GM23338 (cell line): ENCODE data around the gene FAM78A. TPM values are rescaled to one million over a fixed set of nuclear protein-coding genes. Genes with fewer than 3 reads are reported as not detected.
A peak's percentile ranks its signal among the peaks of the same experiment; 100 is the strongest.

Source experiments
- ATAC-seq: fragments of 200-7000 bp; cut with Tn5 transposase; 3 replicates; pipeline ENCODE4 v1.9.1; 2020
- DNase-seq: peaks from one replicate; pipeline ENCODE4 v3.0.0-alpha.2; 2015; ENCODE audit warnings: low spot score
- H2AFZ ChIP-seq: fragments of 200-600 bp; sonication (generic); 2 replicates; pipeline ENCODE4 v1.8.0; 2016; ENCODE audit warnings: antibody characterized with exemption, mild to moderate bottlenecking, moderate library complexity
- H3F3A ChIP-seq: fragments of 200-600 bp; sonication (generic); replicated peaks from 2 replicates; pipeline ENCODE4 v1.8.0; 2017; ENCODE audit warnings: antibody characterized with exemption, mixed run types, low read depth
- H3K27ac ChIP-seq: fragments of 200-600 bp; sonication (generic); 2 replicates; pipeline ENCODE4 v1.6.1; 2016; ENCODE audit warnings: low read depth
- H3K27me3 ChIP-seq: fragments of 200-600 bp; sonication (generic); 2 replicates; pipeline ENCODE4 v1.8.0; 2016; ENCODE audit warnings: mild to moderate bottlenecking, mixed run types, moderate library complexity; ENCODE audit not compliant: insufficient read depth
- H3K36me3 ChIP-seq: fragments of 200-600 bp; sonication (generic); 2 replicates; pipeline ENCODE4 v1.8.0; 2016; ENCODE audit warnings: mild to moderate bottlenecking; ENCODE audit not compliant: insufficient read depth
- H3K4me1 ChIP-seq: fragments of 200-600 bp; sonication (generic); 2 replicates; pipeline ENCODE4 v1.8.0; 2016; ENCODE audit warnings: mild to moderate bottlenecking, moderate library complexity; ENCODE audit not compliant: insufficient read depth
- H3K4me2 ChIP-seq: fragments of 200-600 bp; sonication (generic); 2 replicates; pipeline ENCODE4 v1.7.1; 2017; ENCODE audit warnings: mixed run types
- H3K4me3 ChIP-seq: fragments of 200-600 bp; sonication (generic); 2 replicates; pipeline ENCODE4 v1.6.1; 2016; ENCODE audit warnings: mixed run types
- H3K79me2 ChIP-seq: fragments of 200-600 bp; sonication (generic); replicated peaks from 2 replicates; pipeline ENCODE4 v1.8.0; 2017; ENCODE audit warnings: mild to moderate bottlenecking; ENCODE audit not compliant: insufficient read depth
- H3K9me2 ChIP-seq: fragments of 200-600 bp; sonication (generic); 2 replicates; pipeline ENCODE4 v1.8.0; 2017; ENCODE audit not compliant: insufficient read depth
- H4K20me1 ChIP-seq: fragments of 200-600 bp; sonication (generic); replicated peaks from 2 replicates; pipeline ENCODE4 v1.8.0; 2017; ENCODE audit warnings: mild to moderate bottlenecking; ENCODE audit not compliant: insufficient read depth
- H3K27ac Mint-ChIP-seq: 2 replicates; pipeline ENCODE4 v1.8.0; 2020; ENCODE audit warnings: inconsistent platforms, mild to moderate bottlenecking, moderate library complexity, mixed read lengths
- H3K27me3 Mint-ChIP-seq: 3 replicates; pipeline ENCODE4 v1.8.0; 2022; ENCODE audit warnings: low read depth, mild to moderate bottlenecking, moderate library complexity, mixed read lengths, inconsistent platforms; ENCODE audit not compliant: insufficient read depth, poor library complexity
- H3K36me3 Mint-ChIP-seq: 3 replicates; pipeline ENCODE4 v1.8.0; 2021; ENCODE audit warnings: low read depth, mild to moderate bottlenecking, inconsistent platforms, moderate library complexity, mixed read lengths
- H3K4me1 Mint-ChIP-seq: 3 replicates; pipeline ENCODE4 v1.8.0; 2020; ENCODE audit warnings: mild to moderate bottlenecking, inconsistent platforms, mixed read lengths
- H3K4me3 Mint-ChIP-seq: 3 replicates; pipeline ENCODE4 v1.8.0; 2021; ENCODE audit warnings: moderate library complexity, mild to moderate bottlenecking, inconsistent platforms, mixed read lengths
- H3K9me3 Mint-ChIP-seq: 3 replicates; pipeline ENCODE4 v1.8.0; 2020; ENCODE audit warnings: moderate library complexity, mild to moderate bottlenecking, inconsistent platforms, mixed read lengths
- CREB1 ChIP-seq: fragments of 250-450 bp; sonication (Bioruptor Pico); IDR thresholded peaks from 2 replicates; pipeline ENCODE4 v1.5.0; 2020; ENCODE audit warnings: low read depth, mild to moderate bottlenecking, moderate library complexity
- CTCF ChIP-seq, 2 experiments: fragments of 200-600 bp in 1 of 2; sonication (generic) in 1 of 2; conservative IDR thresholded peaks; 2 replicates each; pipeline versions ENCODE4 v1.5.1 to v1.6.1; 2016 to 2017; ENCODE audit warnings: antibody characterized with exemption in 2 of 2, low read depth in 2 of 2, mild to moderate bottlenecking in 2 of 2, moderate library complexity in 1 of 2
- EZH2phosphoT487 ChIP-seq: fragments of 200-600 bp; sonication (generic); IDR thresholded peaks from one replicate; pipeline ENCODE4 v1.8.1; 2018; ENCODE audit warnings: antibody characterized with exemption; ENCODE audit not compliant: unreplicated experiment
- JUNB ChIP-seq: IDR thresholded peaks from one replicate; pipeline ENCODE4 v1.6.1; 2016; ENCODE audit warnings: antibody characterized with exemption; ENCODE audit not compliant: unreplicated experiment
- NANOG ChIP-seq: IDR thresholded peaks from 2 replicates; pipeline ENCODE4 v1.6.1; 2016; ENCODE audit warnings: antibody characterized with exemption, borderline replicate concordance
- REST ChIP-seq: IDR thresholded peaks from one replicate; pipeline ENCODE4 v1.6.1; 2018; ENCODE audit warnings: antibody characterized with exemption; ENCODE audit not compliant: unreplicated experiment
- ZNF331 ChIP-seq: fragments of 250-450 bp; sonication (Bioruptor Pico); IDR thresholded peaks from 2 replicates; pipeline ENCODE4 v1.5.0; 2020; ENCODE audit warnings: low read depth, mild to moderate bottlenecking, moderate library complexity
- polyA plus RNA-seq: library from polyadenylated mRNA; unstranded; fragments of >200 nt; fragmentation: Nextera tagmentation; extraction: Ambion mirVana; gene quantifications from 2 replicates; pipeline ENCODE4 v1.2.1, GENCODE V29; 2016
- total RNA-seq: library from RNA; depleted of rRNA; stranded (reverse); fragments of >200 nt; shearing (Covaris generic); gene quantifications from 2 replicates; pipeline ENCODE4 v1.2.3, GENCODE V29; 2014
- TF ChIP-seq, protein P1 (sequence below): IDR thresholded peaks from 2 replicates; pipeline ENCODE4 v1.6.1; 2016; ENCODE audit warnings: antibody characterized with exemption

FAM78A gene
- total and polyA plus RNA-seq, 2 experiments from 2014 or later: 0.57 to 2.1 TPM

GRCh38 chr9:131282688-131283422, 6.5 kb upstream of the FAM78A start:
- peak overlapping the region; percentile 72 for H3K4me3 Mint-ChIP-seq
- peak overlapping the region; percentile 94 for H2AFZ ChIP-seq
- H3K4me3 ChIP-seq: peak overlapping the region; percentile 79

More at GRCh38 chr9:131282688-131283422, 6.5 kb upstream of the FAM78A start:
- H3K9me3 Mint-ChIP-seq: no peaks in the 10 kb centered on the region
- H3K4me1 ChIP-seq: no peaks in the 10 kb centered on the region
- no peak overlapping the region for H3K27ac ChIP-seq
- H3F3A ChIP-seq: peaks cover 14% of the 10 kb centered on the region; the same call in 1 of the 2 replicates
- H3K27me3 Mint-ChIP-seq: peaks cover 40% of the 10 kb centered on the region
- H3K36me3 Mint-ChIP-seq: no peaks in the 10 kb centered on the region
- H3K36me3 ChIP-seq: no peaks in the 10 kb centered on the region
- H3K4me1 Mint-ChIP-seq: peaks cover 12% of the 10 kb centered on the region
- H3K27ac Mint-ChIP-seq: no peak overlapping the region
- no peaks in the 10 kb centered on the region for H3K9me2 ChIP-seq
- no peaks in the 10 kb centered on the region for H4K20me1 ChIP-seq
- peak; percentile 96 for DNase-seq
- H3K4me2 ChIP-seq: peak overlapping the region; percentile 85
- no peaks in the 10 kb centered on the region for H3K79me2 ChIP-seq
- H3K27me3 ChIP-seq: peaks cover 16% of the 10 kb centered on the region
- TF ChIP-seq CREB1 (CRISPR knock-in tag) (no peak), NANOG (no peak), ZNF331 (CRISPR knock-in tag) (no peak), EZH2phosphoT487 (no peak), CTCF (conservative IDR thresholded peaks at IDR 0.05; ENCODE audit: low read depth in 2 of 2) (no peak), REST (peak; percentile 73), JUNB (no peak)
- TF ChIP-seq, protein P1, sequence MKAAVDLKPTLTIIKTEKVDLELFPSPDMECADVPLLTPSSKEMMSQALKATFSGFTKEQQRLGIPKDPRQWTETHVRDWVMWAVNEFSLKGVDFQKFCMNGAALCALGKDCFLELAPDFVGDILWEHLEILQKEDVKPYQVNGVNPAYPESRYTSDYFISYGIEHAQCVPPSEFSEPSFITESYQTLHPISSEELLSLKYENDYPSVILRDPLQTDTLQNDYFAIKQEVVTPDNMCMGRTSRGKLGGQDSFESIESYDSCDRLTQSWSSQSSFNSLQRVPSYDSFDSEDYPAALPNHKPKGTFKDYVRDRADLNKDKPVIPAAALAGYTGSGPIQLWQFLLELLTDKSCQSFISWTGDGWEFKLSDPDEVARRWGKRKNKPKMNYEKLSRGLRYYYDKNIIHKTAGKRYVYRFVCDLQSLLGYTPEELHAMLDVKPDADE: no peak
- peak; percentile 77 for ATAC-seq
